ENCODE data around the gene MINDY4. TPM values are rescaled to one million over a fixed set of nuclear protein-coding genes. Genes with fewer than 3 reads are reported as not detected.

Gene MINDY4
- total RNA-seq, 1 donor from 2014 or later, result 0.96 TPM

DNA sequence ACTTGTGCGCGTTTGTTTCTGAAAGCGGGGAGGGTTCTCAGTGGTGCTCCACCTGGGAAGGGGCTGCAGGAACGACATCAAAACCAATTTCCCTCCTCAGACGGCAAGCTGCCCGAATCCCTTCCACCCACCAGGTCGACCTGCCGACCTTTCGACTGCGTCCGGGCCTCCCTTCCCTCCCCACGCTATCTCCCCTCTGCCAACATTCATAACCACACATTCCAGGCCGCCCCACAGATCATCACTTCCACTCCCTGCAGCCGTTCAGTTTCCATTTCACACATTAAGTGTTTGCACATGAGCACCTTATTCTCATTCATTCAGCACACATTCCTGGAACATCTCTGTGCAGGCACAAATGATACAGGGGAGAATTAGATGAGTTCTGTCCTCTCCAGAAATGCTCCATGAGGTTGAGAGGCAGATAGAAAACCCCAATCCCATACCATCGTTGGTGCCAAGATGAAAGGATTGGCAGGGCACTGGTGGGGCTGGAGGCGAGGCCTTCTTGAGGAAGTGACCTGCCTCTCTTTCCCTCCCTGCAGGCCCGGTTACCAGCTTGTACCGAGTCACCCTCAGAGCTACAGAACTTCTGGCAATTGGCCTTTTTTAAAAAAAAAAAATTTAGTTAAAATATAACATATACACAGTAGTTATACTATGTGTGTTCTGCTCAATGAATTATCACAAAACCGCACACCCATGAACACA, 70.0 kb downstream of the MINDY4 start:
- intact Hi-C loops (cut with micrococcal nuclease), result no loop called here
- H3K36me3 Mint-ChIP-seq (ENCODE audit: low read depth), result no peaks in the 10 kb centered on the region
- no peak for DNase-seq (ENCODE audit: low spot score)
- no peak overlapping the region for H3K27ac Mint-ChIP-seq
- no peaks in the 10 kb centered on the region for H3K9me3 Mint-ChIP-seq
- no peak overlapping the region for H3K4me3 Mint-ChIP-seq
- H3K27me3 Mint-ChIP-seq (ENCODE audit: insufficient read depth), result no peaks in the 10 kb centered on the region
- H3K4me1 Mint-ChIP-seq (ENCODE audit: low read depth), result no peaks in the 10 kb centered on the region

DNA sequence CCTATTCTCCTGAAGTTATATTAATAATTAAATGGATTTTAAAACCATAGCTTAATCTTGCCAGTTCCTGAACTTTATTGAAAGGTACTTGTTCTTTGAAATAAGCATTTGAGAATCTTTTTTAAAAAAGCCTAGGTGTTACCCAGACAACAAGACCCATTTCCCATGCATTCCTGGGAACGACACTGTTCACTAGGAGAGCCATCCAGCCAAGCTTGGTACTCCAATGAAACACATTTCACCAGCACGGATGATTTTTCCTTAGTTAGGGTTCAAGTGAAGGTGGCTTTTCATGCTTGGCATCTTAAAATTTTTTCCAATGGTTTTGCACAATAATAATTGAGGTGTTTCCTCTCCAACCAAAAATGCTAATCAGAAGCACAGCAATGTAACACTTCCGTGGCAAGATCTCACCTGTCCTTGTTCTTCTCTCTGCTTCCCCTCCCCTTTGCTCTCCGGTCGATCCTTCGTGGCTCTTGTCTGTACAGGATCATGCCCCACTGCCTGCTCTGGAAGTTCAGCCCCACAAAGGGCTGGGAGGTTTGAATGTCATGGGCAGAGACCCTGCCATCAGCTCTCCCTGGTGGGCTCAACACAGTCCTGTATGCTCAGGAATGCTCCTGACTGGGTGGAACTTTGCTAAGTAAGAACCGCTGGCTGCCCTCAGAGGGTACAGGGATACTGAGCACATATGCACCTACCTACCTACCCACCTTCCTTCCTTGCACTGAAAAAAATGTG, 70.8 kb downstream of the MINDY4 start:
- no peaks in the 10 kb centered on the region for H3K9me3 Mint-ChIP-seq
- intact Hi-C loops (cut with micrococcal nuclease), result no loop called here
- no peak for DNase-seq (ENCODE audit: low spot score)

DNA sequence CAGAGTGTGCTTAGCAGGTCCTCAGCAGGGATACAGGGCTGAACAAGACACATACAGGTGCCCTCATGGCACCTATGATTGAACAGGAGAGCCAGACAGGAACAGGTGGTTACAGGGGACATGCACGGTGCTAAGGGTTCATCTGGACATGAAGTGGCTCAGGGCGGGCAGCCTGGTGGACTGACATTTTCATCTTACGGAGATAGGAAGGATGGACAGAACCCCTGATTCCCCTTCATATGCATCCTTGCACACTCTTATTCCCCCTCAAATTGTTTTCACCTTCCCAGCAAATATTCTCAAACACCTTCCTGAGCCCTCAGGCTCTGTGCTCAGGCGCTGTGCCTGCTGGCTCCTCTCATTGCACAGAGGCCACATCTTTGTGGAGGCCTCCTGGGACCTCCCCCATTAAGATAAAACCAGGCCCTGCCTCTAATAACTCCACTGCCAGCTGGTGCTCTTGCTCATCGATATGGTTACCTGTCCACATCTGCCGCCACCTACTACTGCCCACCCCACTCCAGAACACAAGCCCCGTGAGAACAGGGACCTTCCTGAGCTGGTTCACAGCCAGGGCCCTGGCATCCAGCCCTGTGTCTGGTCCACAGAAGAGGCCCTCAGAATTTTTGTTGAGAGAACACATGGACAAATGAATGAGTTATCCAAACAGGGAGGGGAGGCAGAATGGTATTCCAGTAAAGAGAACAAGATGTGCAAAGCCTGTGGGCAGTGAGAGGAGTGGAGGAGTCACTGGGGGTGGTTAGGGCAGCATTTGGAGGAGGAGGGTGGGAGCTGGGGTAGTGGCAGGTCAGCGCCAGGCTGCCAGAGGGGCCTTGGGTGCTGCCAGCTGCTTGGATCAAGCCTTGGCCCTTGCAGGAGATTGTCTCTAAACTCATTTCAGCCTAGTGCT, 71.6 kb downstream of the MINDY4 start:
- intact Hi-C loops (cut with micrococcal nuclease), result no loop called here
- Mint-ChIP-seq H3K9me3 (no peaks in the 10 kb centered on the region), H3K4me3 (no peak overlapping the region), H3K27ac (no peak overlapping the region), H3K4me1 (ENCODE audit: low read depth) (no peaks in the 10 kb centered on the region), H3K27me3 (ENCODE audit: insufficient read depth) (no peaks in the 10 kb centered on the region), H3K36me3 (ENCODE audit: low read depth) (no peaks in the 10 kb centered on the region)
- no peak for DNase-seq (ENCODE audit: low spot score)

More for the DNA sequence above, 70.8 kb downstream of the MINDY4 start:
- no peaks in the 10 kb centered on the region for H3K36me3 Mint-ChIP-seq (ENCODE audit: low read depth)
- H3K27ac Mint-ChIP-seq, result no peak overlapping the region
- H3K4me3 Mint-ChIP-seq, result no peak overlapping the region
- no peaks in the 10 kb centered on the region for H3K27me3 Mint-ChIP-seq (ENCODE audit: insufficient read depth)
- H3K4me1 Mint-ChIP-seq (ENCODE audit: low read depth), result no peaks in the 10 kb centered on the region

- Mint-ChIP-seq H3K27ac (no peak overlapping the region), H3K9me3 (no peaks in the 10 kb centered on the region), H3K4me1 (ENCODE audit: low read depth) (no peaks in the 10 kb centered on the region), H3K27me3 (ENCODE audit: insufficient read depth) (no peaks in the 10 kb centered on the region), H3K36me3 (ENCODE audit: low read depth) (no peaks in the 10 kb centered on the region), H3K4me3 (no peak overlapping the region)
- DNase-seq (ENCODE audit: low spot score), result no peak
- intact Hi-C loops (cut with micrococcal nuclease), result no loop called here
These were observed 72.7 kb downstream of the MINDY4 start for GRCh38 chr7:30843741-30844482.

- Mint-ChIP-seq H3K27ac (no peak overlapping the region), H3K9me3 (no peaks in the 10 kb centered on the region), H3K4me1 (ENCODE audit: low read depth) (no peaks in the 10 kb centered on the region), H3K27me3 (ENCODE audit: insufficient read depth) (no peaks in the 10 kb centered on the region), H3K36me3 (ENCODE audit: low read depth) (no peaks in the 10 kb centered on the region), H3K4me3 (no peak overlapping the region)
- no peak for DNase-seq (ENCODE audit: low spot score)
- intact Hi-C loops (cut with micrococcal nuclease), result no loop called here
These were observed 73.3 kb downstream of the MINDY4 start for GRCh38 chr7:30844483-30844874.

DNA sequence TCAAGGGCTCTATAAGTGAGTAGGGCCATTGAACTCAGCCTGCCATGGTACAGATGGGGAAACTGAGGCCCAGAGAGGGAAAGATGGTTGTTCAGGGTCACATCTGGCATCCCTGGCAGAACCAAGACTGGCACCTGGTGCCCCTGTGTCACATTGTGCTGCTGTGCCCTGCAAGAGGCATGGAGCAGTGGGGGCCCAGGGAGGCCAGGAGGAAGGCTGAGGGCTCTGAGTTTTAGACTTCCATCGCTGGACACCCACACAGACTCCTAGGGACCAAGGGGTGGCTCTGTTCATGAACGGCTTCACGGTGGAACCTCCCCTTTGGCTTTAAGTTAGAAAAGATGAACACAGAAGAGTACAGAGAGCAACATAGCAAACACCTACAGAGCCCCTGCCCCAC, 73.7 kb downstream of the MINDY4 start:
- intact Hi-C loops (cut with micrococcal nuclease), result no loop called here
- no peaks in the 10 kb centered on the region for H3K36me3 Mint-ChIP-seq (ENCODE audit: low read depth)
- DNase-seq (ENCODE audit: low spot score), result no peak
- H3K4me1 Mint-ChIP-seq (ENCODE audit: low read depth), result no peaks in the 10 kb centered on the region
- no peaks in the 10 kb centered on the region for H3K27me3 Mint-ChIP-seq (ENCODE audit: insufficient read depth)
- no peaks in the 10 kb centered on the region for H3K9me3 Mint-ChIP-seq
- H3K4me3 Mint-ChIP-seq, result no peak overlapping the region
- H3K27ac Mint-ChIP-seq, result no peak overlapping the region

- Mint-ChIP-seq H3K4me1 (ENCODE audit: low read depth) (no peaks in the 10 kb centered on the region), H3K4me3 (no peak overlapping the region), H3K27ac (no peak overlapping the region), H3K27me3 (ENCODE audit: insufficient read depth) (no peaks in the 10 kb centered on the region), H3K36me3 (ENCODE audit: low read depth) (no peaks in the 10 kb centered on the region), H3K9me3 (no peaks in the 10 kb centered on the region)
- intact Hi-C loops (cut with micrococcal nuclease), result no loop called here
- DNase-seq (ENCODE audit: low spot score), result no peak
These were observed 74.4 kb downstream of the MINDY4 start for GRCh38 chr7:30845426-30846135.

- Mint-ChIP-seq H3K4me1 (ENCODE audit: low read depth) (no peaks in the 10 kb centered on the region), H3K36me3 (ENCODE audit: low read depth) (no peaks in the 10 kb centered on the region), H3K27me3 (ENCODE audit: insufficient read depth) (no peaks in the 10 kb centered on the region), H3K4me3 (no peak overlapping the region), H3K27ac (no peak overlapping the region), H3K9me3 (no peaks in the 10 kb centered on the region)
- DNase-seq (ENCODE audit: low spot score), result no peak
- intact Hi-C loops (cut with micrococcal nuclease), result no loop called here
These were observed 75.2 kb downstream of the MINDY4 start for GRCh38 chr7:30846378-30846777.

- H3K27ac Mint-ChIP-seq, result no peak overlapping the region
- H3K36me3 Mint-ChIP-seq (ENCODE audit: low read depth), result no peaks in the 10 kb centered on the region
- H3K27me3 Mint-ChIP-seq (ENCODE audit: insufficient read depth), result no peaks in the 10 kb centered on the region
- no peak overlapping the region for H3K4me3 Mint-ChIP-seq
- H3K9me3 Mint-ChIP-seq, result no peaks in the 10 kb centered on the region
- DNase-seq (ENCODE audit: low spot score), result no peak
- no peaks in the 10 kb centered on the region for H3K4me1 Mint-ChIP-seq (ENCODE audit: low read depth)
- intact Hi-C loops (cut with micrococcal nuclease), result no loop called here
These were observed 77.1 kb downstream of the MINDY4 start for GRCh38 chr7:30848121-30848855.

DNA sequence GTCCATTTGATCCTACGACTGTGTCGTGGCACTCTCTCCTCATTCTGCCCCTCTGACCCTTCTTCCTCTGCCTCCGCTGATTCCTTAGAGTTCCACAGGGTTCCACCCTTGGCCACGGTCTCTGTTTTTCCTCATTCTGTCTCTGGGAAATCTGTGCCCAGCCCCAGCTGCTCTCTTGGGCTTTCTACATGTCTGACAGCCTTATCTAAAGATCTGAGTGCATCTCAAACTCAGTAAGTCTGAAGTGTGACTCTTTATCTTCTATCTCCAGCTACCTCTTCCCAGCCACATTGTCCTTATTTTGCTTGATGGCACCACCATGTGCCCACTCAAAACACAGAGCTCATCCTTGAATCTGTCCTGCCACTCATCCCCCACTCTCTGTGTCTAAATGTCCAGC, 78.3 kb downstream of the MINDY4 start:
- Mint-ChIP-seq H3K9me3 (no peaks in the 10 kb centered on the region), H3K36me3 (ENCODE audit: low read depth) (no peaks in the 10 kb centered on the region), H3K27me3 (ENCODE audit: insufficient read depth) (no peaks in the 10 kb centered on the region), H3K27ac (no peak overlapping the region), H3K4me1 (ENCODE audit: low read depth) (no peaks in the 10 kb centered on the region), H3K4me3 (no peak overlapping the region)
- intact Hi-C loops (cut with micrococcal nuclease), result no loop called here
- DNase-seq (ENCODE audit: low spot score), result no peak

DNA sequence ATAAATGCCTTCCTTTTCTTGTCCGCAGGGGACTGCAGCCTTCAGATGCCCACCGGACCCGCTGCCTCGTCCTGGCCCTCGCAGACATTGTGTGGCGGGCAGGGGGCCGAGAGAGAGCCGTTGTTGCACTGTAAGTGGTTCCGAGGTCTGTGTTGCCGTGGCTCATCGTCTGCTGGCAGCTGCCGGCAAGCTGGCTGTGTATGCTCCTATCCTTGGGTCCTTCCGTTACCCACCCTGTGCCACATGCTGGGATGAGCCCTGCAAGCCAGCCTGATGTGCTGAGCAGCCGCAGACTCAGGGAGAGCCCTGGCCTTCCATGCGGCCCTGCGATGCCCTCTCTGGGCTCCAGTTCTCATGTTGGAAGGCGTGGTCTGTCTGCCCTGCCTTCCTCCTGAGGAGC, 79.2 kb downstream of the MINDY4 start:
- H3K27ac Mint-ChIP-seq, result no peak overlapping the region
- no peaks in the 10 kb centered on the region for H3K9me3 Mint-ChIP-seq
- DNase-seq (ENCODE audit: low spot score), result no peak
- no peaks in the 10 kb centered on the region for H3K36me3 Mint-ChIP-seq (ENCODE audit: low read depth)
- intact Hi-C loops (cut with micrococcal nuclease), result no loop called here
- H3K4me1 Mint-ChIP-seq (ENCODE audit: low read depth), result no peaks in the 10 kb centered on the region
- no peaks in the 10 kb centered on the region for H3K27me3 Mint-ChIP-seq (ENCODE audit: insufficient read depth)
- no peak overlapping the region for H3K4me3 Mint-ChIP-seq

Data from activated T-helper 1 cell treated with anti-CD3 and anti-CD28 coated beads, Interleukin-12 subunit alpha, Interleukin-12 subunit beta, Interleukin-2, Interleukin-4 antibody, amounts not matched to agents 30 ng/mL and 10 ng/mL and 1 ng/mL, durations not matched to agents 14 hours and 24 hours and 36 hours (primary cell).